Measurements from ENCODE around the gene KIAA0513.
A peak's percentile ranks its signal among the peaks of the same experiment; 100 is the strongest.

Gene KIAA0513

DNA sequence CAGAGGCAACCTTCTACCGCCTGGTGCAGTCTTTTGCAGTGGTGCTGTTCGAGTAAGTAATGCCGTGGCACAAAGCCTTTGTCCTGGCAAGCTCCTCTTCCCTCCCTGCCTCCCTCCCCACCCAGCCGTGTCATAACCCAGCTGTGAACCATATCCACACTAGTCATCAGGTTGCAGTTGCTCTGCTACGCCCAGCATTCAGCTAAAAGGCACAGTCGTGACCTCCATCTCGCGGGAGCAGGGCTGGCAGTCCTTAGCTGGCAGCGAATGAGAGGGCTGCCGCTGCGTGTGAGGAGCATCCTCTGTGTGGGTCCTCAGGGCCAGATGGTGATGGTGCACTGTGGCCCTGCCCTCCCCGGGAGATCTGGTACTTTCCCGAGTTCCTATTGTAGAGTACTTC lies 45.4 kb downstream of the KIAA0513 start:
- peak; percentile 83 for DNase-seq (ENCODE audit: low spot score)

- no peak for DNase-seq (ENCODE audit: low spot score)
These were observed 46.8 kb downstream of the KIAA0513 start for GRCh38 chr16:85074225-85074914.

- DNase-seq (ENCODE audit: low spot score): no peak
These were observed 47.8 kb downstream of the KIAA0513 start for GRCh38 chr16:85075236-85075924.

DNA sequence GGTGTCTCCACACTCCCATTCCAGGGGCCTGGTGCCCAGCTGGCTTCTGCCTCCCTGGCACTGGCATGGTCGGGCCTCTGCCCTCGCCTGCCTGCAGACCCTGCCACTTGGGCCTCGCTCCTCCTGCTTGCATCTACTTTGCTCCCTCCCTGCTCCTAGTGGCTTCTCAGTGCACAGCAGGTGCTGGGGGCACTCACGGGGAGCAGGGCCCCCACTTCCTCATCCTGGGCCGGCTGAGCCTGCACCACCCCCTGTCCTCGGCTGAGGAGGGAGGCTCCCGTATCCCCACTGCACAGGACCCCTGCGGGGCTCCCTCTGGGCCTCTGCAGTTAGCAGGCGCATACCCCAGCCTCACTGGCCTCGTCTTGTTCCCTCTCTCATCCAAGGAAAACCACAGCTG lies 49.4 kb downstream of the KIAA0513 start:
- DNase-seq (ENCODE audit: low spot score): no peak

DNA sequence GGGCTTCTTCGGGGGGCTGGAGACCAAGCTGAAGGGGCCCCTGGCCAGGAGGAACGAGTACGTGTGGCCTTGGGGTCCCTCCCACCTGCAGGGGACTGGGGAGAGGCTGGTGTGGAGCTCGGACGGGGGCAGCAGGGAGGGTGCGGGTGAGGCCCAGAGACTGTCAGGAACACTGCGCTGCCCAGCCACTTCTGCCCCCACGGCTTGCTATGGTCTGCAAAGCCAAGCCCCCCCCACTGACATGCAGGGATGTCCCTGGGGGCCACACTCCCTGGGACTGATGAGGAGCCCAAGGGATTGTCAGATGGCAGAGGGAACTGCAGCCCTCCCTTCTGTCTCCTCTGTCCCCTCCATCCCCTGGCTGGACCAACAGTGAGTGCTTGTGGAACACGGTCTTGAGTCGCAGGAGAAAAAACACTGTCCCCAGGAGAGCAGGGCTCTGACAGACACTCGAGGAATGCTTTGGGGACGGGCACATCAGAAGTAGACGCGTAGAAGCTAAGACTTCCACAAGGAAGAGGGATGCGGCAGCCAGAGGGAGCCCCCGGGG lies 50.1 kb downstream of the KIAA0513 start:
- no peak for DNase-seq (ENCODE audit: low spot score)

DNA sequence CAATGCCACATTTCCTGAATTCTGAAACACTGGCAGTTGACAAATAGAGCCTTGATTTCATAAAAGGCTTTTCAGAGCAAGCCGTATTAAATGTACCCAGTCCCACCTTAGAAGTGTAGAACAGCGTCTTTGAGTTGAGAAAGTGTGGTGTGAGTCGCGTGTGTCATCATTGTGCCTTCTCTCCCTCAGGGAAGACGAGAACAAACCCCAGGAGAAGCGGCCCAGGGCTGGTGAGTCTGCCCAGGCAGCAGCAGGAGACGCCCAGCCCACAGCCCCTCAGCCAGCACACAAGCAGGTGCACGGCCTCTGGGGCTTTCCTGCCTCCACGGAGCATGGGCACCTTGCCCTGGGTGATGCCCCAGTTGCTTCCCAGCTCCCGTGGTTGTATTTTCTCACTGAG lies 50.6 kb downstream of the KIAA0513 start:
- DNase-seq (ENCODE audit: low spot score): no peak

DNA sequence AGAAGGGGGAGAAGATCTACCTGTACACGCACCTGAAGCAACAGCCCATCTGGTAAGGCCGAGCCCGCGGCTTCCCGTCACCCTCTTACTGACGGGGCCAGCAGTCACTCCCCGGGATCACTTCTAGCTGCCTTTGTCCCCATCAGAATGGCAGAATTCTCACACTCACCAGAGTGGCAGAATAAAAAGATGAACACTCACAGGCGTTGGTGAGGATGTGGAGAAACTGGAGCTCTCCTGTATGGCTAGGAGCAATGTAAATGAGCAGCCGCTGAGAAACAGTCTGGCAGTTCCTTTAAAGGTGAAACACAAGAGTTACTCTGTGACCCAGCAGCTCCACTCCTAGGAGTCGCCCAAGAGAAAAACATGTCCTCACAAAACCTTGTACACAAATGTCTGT lies 51.4 kb downstream of the KIAA0513 start:
- no peak for DNase-seq (ENCODE audit: low spot score)

GRCh38 chr16:85079785-85080570 lies 52.4 kb downstream of the KIAA0513 start:
- DNase-seq (ENCODE audit: low spot score): no peak

DNA sequence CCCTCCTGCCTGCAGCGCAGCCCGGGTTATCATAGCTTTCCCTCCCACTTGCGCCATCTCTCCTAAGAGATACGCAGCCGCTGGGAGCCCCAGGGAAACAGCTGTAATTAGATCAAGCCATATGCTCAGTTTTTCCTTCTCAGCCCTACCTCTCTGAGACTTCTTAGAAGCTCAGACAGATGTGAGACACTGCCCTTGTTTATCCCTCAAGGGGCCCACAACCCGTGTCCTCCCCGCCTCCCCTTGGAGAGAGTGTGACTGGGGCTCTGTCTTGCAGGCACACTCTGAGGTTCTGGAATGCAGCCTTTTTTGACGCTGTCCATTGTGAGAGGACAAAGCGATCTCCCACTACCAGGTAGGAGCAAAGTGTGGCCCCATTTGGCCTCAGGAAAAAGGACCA lies 53.4 kb downstream of the KIAA0513 start:
- DNase-seq (ENCODE audit: low spot score): no peak

DNA sequence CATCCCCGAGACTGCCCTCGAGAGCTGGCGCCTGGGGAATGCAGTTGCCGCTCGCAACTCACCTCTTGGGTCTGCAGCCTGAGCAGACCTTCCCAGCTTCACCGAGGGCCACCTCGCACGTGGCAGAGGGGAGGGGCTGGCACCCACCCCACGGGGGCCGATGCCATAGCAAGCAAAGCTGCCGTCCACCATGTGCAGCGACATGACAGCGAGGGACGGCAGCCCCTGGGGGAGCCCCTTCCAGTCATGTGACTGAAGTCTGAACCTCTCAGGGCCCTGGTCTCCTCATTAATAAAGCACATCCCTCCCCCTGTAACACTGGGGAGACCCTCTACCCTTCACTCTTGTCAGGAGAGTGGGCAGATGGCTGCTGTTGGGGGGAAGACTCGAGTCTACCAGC lies 54.2 kb downstream of the KIAA0513 start:
- no peak for DNase-seq (ENCODE audit: low spot score)

GRCh38 chr16:85082173-85083050 lies 54.8 kb downstream of the KIAA0513 start:
- DNase-seq (ENCODE audit: low spot score): no peak

DNA sequence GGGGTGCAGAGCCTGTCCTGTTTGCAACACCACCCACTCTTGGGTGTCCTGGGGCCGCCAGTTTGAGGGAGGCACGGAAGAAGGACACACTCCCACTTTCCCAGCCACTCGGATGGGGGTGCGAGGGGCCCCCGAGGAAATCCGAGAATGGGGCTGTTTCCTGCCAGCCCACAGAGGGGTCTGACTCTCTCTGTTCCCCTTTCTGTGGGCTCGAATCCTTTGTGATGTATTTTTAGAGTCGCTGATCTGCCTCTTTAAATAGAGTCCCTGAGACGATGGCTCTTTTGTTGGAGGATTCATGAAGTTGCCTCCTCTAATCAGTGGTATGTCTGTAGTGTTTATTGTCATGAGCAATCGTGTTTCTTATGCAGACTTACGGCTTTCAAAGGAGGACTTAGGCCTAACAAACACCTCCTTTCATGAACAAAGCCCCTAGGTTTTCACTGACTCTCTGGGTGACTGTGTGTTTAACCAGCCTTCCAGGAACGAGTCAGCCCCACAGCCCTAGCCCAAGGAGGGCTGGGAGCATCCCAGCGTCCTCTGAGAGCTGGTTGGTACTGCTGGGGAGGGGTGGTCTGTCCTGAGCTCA lies 55.5 kb downstream of the KIAA0513 start:
- no peak for DNase-seq (ENCODE audit: low spot score)

DNA sequence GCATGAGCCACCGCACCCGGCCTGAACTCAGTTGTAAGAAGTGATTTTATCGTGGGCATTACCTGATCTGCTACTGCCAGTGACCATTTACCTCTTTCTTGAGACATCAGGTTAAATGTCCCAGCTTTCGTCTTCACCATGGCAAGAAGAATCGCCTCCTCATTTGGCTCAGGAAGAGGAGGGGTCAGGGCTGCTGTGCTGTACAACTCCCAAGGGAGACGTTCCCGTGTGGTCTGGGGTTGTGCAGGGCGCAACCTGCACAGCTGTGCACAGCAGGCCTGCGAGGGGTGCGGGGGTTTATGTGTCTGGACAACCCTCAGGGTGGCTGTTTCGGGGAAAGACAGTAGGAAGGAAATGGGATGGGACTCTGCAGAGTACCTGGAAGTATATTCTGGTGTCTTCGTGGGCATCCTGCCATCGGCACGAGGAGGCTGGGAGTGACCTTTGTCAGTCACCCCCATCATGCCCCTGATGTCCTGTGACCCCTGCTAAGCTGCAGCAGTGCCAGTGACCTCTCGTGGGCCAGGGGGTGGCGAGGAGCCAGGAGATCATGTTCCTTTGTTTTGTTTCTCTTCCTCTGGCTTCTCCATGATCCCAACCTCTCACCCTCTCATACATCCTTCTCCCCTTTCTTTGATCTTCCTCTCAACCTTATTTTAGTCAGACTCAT lies 57.4 kb downstream of the KIAA0513 start:
- DNase-seq (ENCODE audit: low spot score): no peak

- no peak for DNase-seq (ENCODE audit: low spot score)
These were observed 58.1 kb downstream of the KIAA0513 start for GRCh38 chr16:85085721-85086120.

GRCh38 chr16:85086347-85087291 lies 59.0 kb downstream of the KIAA0513 start:
- DNase-seq (ENCODE audit: low spot score): peak; percentile 91

- DNase-seq (ENCODE audit: low spot score): no peak
These were observed 60.4 kb downstream of the KIAA0513 start for GRCh38 chr16:85087899-85088569.

DNA sequence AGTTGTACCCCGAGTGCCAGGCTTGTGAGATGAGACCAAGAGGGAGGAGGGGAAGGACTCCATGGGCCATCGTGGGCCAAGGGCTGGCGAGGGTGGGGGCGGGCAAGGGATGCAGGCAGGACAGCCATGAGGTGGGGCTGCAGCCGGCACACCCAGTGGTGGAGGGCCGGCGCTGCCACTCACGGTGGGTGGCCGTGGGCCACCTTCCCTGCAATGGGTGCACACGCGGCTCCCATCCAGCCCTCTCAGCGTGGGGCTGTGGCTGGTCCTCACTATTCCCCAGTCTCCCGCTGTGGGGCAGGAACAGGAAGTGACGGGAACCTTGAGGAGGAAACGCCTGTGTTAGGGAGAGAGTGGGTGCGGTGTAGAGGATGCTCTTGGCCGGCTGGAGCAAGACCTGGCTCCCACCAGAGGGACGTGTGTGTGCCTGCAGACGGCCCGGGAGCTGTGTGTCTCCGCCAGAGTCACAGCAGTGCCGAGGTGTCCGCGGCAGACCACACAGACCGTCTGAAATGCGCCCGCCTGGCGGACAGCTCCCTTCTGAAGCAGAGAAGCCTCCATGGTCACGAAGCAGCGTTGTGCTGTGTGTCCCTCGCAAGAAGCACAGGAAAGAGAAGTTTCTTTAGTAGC lies 61.1 kb downstream of the KIAA0513 start:
- DNase-seq (ENCODE audit: low spot score): no peak

GRCh38 chr16:85089525-85089924 lies 61.9 kb downstream of the KIAA0513 start:
- peak; percentile 50 for DNase-seq (ENCODE audit: low spot score)

DNA sequence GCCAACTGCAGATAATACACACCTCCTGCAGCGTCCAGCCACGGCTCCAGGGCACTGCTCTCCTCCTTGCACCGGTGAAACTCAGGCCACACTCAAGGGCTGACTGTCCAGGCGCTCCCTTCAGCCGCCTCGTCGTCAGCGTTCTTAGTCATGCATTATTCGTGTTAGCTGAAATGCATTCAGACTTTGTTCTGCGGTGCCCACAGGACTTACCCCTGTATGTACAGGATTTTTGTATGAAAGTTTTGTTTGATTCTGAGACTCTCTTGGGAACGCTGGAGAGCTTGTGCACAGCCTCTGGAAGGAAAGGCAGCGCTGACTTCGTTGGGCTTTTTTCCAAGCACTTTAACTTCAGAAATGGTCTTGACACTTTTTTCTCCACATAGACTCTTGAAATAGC lies 62.6 kb downstream of the KIAA0513 start:
- peak; percentile 57 for DNase-seq (ENCODE audit: low spot score)

Data from AG08396 (cell line).